Measurements from ENCODE around the gene ZNF138. TPM values are rescaled to one million over a fixed set of nuclear protein-coding genes. Genes with fewer than 3 reads are reported as not detected.

The ZNF138 gene
- total and polyA plus RNA-seq, 2 experiments from 2014 or later: 48.7 to 68.4 TPM

GRCh38 chr7:64873517-64873916 is 79.3 kb downstream of the ZNF138 start:
- H4K20me1 ChIP-seq (replicated peaks; ENCODE audit: insufficient read depth): no peaks in the 10 kb centered on the region
- no peak for TF ChIP-seq JUNB (IDR thresholded peaks at IDR 0.05; ENCODE audit: unreplicated experiment)
- TF ChIP-seq CREB1 (CRISPR knock-in tag; IDR thresholded peaks at IDR 0.05; ENCODE audit: low read depth): no peak
- TF ChIP-seq STAT1 (IDR thresholded peaks at IDR 0.05; ENCODE audit: unreplicated experiment): no peak
- TF ChIP-seq CTCF (conservative IDR thresholded peaks at IDR 0.05; ENCODE audit: low read depth in 2 of 2): no peak
- no peak for TF ChIP-seq EZH2phosphoT487 (IDR thresholded peaks at IDR 0.05; ENCODE audit: unreplicated experiment)
- TF ChIP-seq ETS1 (IDR thresholded peaks at IDR 0.05): no peak
- TF ChIP-seq ZNF462 (CRISPR knock-in tag; IDR thresholded peaks at IDR 0.05): no peak
- TF ChIP-seq EZH2 (IDR thresholded peaks at IDR 0.05; ENCODE audit: low read depth, unreplicated experiment): no peak
- no peak for TF ChIP-seq REST (IDR thresholded peaks at IDR 0.05; ENCODE audit: unreplicated experiment)
- no peak for TF ChIP-seq POLR2AphosphoS5 (IDR thresholded peaks at IDR 0.05; ENCODE audit: low read depth)
- TF ChIP-seq ZNF114 (CRISPR knock-in tag; IDR thresholded peaks at IDR 0.05): no peak
- no peak for TF ChIP-seq ZNF331 (CRISPR knock-in tag; IDR thresholded peaks at IDR 0.05; ENCODE audit: low read depth)
- no peak for TF ChIP-seq NANOG (IDR thresholded peaks at IDR 0.05; ENCODE audit: borderline replicate concordance)
- no peak overlapping the region for H3K4me2 ChIP-seq
- H3K79me2 ChIP-seq (replicated peaks; ENCODE audit: insufficient read depth): no peaks in the 10 kb centered on the region
- ATAC-seq (no peak), DNase-seq (ENCODE audit: low spot score) (no peak)
- Mint-ChIP-seq H3K27ac (no peak overlapping the region), H3K4me1 (no peaks in the 10 kb centered on the region), H3K36me3 (ENCODE audit: low read depth) (0 out of 3 replicates have a peak, but pooled peaks cover 6% of the 10 kb centered on the region), H3K27me3 (ENCODE audit: insufficient read depth, low read depth, poor library complexity) (peaks cover 23% of the 10 kb centered on the region), H3K9me3 (peaks cover 38% of the 10 kb centered on the region), H3K4me3 (no peak overlapping the region)
- no peaks in the 10 kb centered on the region for H3K9me2 ChIP-seq (ENCODE audit: insufficient read depth)
- no peak overlapping the region for H3K4me3 ChIP-seq
- no peak overlapping the region for H3K27ac ChIP-seq (ENCODE audit: low read depth)
- H3K4me1 ChIP-seq (ENCODE audit: insufficient read depth): no peaks in the 10 kb centered on the region; the same call in 1 of the 2 replicates
- no peaks in the 10 kb centered on the region for H3F3A ChIP-seq (replicated peaks; ENCODE audit: low read depth)
- no peak overlapping the region for H2AFZ ChIP-seq
- peaks cover 26% of the 10 kb centered on the region for H3K27me3 ChIP-seq (ENCODE audit: insufficient read depth)
- no peaks in the 10 kb centered on the region for H3K36me3 ChIP-seq (ENCODE audit: insufficient read depth)

Data from GM23338 (cell line).